ENCODE measurements around the gene ACP1. TPM values are rescaled to one million over a fixed set of nuclear protein-coding genes. Genes with fewer than 3 reads are reported as not detected.

ACP1 gene
- total and polyA plus RNA-seq, 10 of the 15 experiments (the other 5 are each of a cell fraction or from before 2014, with no cell fraction given), result 120 to 468 (median 175) TPM

DNA sequence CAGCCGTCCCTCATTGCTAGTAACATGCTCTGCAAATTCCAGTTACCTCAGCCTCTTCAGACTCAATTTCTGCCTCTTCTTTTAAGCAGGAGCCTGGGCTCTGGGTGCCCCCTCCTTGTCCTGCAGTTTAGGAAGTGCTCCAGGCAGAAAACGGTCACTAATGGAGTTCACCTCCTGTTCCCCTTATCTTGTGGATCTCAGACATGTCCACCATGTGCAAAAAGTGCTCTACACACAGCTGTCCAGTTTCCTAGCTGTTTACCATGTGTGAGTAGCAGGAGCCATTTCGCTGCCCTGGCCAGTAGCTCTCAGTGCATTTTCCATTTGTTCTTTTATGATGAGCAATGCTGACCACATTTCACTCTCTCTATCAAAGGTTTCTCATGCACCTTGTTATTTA lies 5.8 kb upstream of the ACP1 start:
- H3K4me1 ChIP-seq (ENCODE audit: control insufficient read depth, insufficient read depth, low read length), result no peaks in the 10 kb centered on the region; the same call in 1 of the 2 replicates
- no peak overlapping the region for H2AFZ ChIP-seq (ENCODE audit: control insufficient read depth, low read depth, low read length)
- in situ Hi-C loops (cut with MboI) (no loop called here), intact Hi-C loops (cut with micrococcal nuclease; ENCODE audit: unreplicated experiment) (no loop called here)
- WGBS (ENCODE audit: insufficient coverage, insufficient replicate concordance, low lambda C conversion rate, missing lambda C conversion rate), result 95% methylated on average over 3 of the region's 3 CpGs
- H3K27me3 ChIP-seq (replicated peaks in 1 of 2; ENCODE audit: control insufficient read depth in 2 of 2, insufficient read depth in 2 of 2, low read length in 1 of 2), result no peaks in the 10 kb centered on the region
- H4K20me1 ChIP-seq (ENCODE audit: control insufficient read depth, insufficient read depth), result no peaks in the 10 kb centered on the region
- no peak overlapping the region for H3K4me3 ChIP-seq
- H3K36me3 ChIP-seq (ENCODE audit: control insufficient read depth in 2 of 2, insufficient read depth in 2 of 2, low read length in 1 of 2), result no peaks in the 10 kb centered on the region
- no peak overlapping the region for H3K27ac ChIP-seq (ENCODE audit: control insufficient read depth, insufficient read depth)
- no peak overlapping the region for H3K4me2 ChIP-seq (ENCODE audit: control insufficient read depth, insufficient read depth)
- H3K9me3 ChIP-seq (replicated peaks; ENCODE audit: control insufficient read depth, insufficient read depth, low read length), result peaks cover 6% of the 10 kb centered on the region; the same call in 1 of the 3 replicates
- H3K79me2 ChIP-seq (ENCODE audit: control insufficient read depth, insufficient read depth, low read length), result no peaks in the 10 kb centered on the region; the same call in none of the 2 replicates
- no TSS peak for BruUV-seq (replicated peaks)
- ChIA-PET POLR2A (no interaction called here), SMC1A (ENCODE audit: uncharacterized antibody, unreplicated experiment) (interaction anchor here (1.4 to 2.6 kb wide), 2 partner anchors 9 to 12 kb away, joined by 5 to 13 read pairs; no protein-coding TSS in a partner anchor), CTCF (interaction anchor here (0.8 to 2.7 kb wide), 2 partner anchors 11 to 66 kb away, joined by 3 to 22 read pairs; no protein-coding TSS in a partner anchor), RAD21 (ENCODE audit: unreplicated experiment) (no interaction called here)
- ATAC-seq, result no peak
- no peak overlapping the region for H3K9ac ChIP-seq (ENCODE audit: control insufficient read depth, insufficient read depth, low read length)
- no peak for DNase-seq (ENCODE audit: low read depth, low spot score)
- no peak for TF ChIP-seq TARDBP (IDR thresholded peaks at IDR 0.05; ENCODE audit: borderline replicate concordance)
- TF ChIP-seq, protein P1, sequence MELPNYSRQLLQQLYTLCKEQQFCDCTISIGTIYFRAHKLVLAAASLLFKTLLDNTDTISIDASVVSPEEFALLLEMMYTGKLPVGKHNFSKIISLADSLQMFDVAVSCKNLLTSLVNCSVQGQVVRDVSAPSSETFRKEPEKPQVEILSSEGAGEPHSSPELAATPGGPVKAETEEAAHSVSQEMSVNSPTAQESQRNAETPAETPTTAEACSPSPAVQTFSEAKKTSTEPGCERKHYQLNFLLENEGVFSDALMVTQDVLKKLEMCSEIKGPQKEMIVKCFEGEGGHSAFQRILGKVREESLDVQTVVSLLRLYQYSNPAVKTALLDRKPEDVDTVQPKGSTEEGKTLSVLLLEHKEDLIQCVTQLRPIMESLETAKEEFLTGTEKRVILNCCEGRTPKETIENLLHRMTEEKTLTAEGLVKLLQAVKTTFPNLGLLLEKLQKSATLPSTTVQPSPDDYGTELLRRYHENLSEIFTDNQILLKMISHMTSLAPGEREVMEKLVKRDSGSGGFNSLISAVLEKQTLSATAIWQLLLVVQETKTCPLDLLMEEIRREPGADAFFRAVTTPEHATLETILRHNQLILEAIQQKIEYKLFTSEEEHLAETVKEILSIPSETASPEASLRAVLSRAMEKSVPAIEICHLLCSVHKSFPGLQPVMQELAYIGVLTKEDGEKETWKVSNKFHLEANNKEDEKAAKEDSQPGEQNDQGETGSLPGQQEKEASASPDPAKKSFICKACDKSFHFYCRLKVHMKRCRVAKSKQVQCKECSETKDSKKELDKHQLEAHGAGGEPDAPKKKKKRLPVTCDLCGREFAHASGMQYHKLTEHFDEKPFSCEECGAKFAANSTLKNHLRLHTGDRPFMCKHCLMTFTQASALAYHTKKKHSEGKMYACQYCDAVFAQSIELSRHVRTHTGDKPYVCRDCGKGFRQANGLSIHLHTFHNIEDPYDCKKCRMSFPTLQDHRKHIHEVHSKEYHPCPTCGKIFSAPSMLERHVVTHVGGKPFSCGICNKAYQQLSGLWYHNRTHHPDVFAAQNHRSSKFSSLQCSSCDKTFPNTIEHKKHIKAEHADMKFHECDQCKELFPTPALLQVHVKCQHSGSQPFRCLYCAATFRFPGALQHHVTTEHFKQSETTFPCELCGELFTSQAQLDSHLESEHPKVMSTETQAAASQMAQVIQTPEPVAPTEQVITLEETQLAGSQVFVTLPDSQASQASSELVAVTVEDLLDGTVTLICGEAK (IDR thresholded peaks at IDR 0.05; ENCODE audit: borderline replicate concordance), result no peak
- TF ChIP-seq, protein P2, sequence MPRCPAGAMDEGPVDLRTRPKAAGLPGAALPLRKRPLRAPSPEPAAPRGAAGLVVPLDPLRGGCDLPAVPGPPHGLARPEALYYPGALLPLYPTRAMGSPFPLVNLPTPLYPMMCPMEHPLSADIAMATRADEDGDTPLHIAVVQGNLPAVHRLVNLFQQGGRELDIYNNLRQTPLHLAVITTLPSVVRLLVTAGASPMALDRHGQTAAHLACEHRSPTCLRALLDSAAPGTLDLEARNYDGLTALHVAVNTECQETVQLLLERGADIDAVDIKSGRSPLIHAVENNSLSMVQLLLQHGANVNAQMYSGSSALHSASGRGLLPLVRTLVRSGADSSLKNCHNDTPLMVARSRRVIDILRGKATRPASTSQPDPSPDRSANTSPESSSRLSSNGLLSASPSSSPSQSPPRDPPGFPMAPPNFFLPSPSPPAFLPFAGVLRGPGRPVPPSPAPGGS (IDR thresholded peaks at IDR 0.05; ENCODE audit: borderline replicate concordance, insufficient read depth, low read depth, low read length, poor library complexity, severe bottlenecking), result no peak
- TF ChIP-seq HDAC2 (IDR thresholded peaks at IDR 0.05), result no peak
- TF ChIP-seq, protein P3, sequence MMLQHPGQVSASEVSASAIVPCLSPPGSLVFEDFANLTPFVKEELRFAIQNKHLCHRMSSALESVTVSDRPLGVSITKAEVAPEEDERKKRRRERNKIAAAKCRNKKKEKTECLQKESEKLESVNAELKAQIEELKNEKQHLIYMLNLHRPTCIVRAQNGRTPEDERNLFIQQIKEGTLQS (IDR thresholded peaks at IDR 0.05; ENCODE audit: borderline replicate concordance, extremely low read depth, low read depth, low read length), result no peak
- no peak for TF ChIP-seq MTA3 (IDR thresholded peaks at IDR 0.05; ENCODE audit: borderline replicate concordance, low read length)
- TF ChIP-seq PML (IDR thresholded peaks at IDR 0.05; ENCODE audit: low read length), result no peak
- no peak for TF ChIP-seq ZBED1 (IDR thresholded peaks at IDR 0.05; ENCODE audit: borderline replicate concordance)
- no peak for TF ChIP-seq SPI1 (IDR thresholded peaks at IDR 0.05; ENCODE audit: borderline replicate concordance, insufficient read depth, low read depth, low read length)
- no peak for TF ChIP-seq FOXM1 (IDR thresholded peaks at IDR 0.05; ENCODE audit: low read depth, low read length)
- no peak for FAIRE-seq
